Pancreas (tissue), 10 donors: ENCODE results near the gene FAM169A. TPM values are rescaled to one million over a fixed set of nuclear protein-coding genes. Genes with fewer than 3 reads are reported as not detected.
"Not testable (repeated sequence)": the region's sequence is repeated elsewhere in the genome, so short reads cannot be mapped to it uniquely, and the experiment has no call there.

Experiments
- ATAC-seq, 4 donors: fragments of 200-7000 bp; cut with Tn5 transposase; one replicate each; pipeline versions ENCODE4 v1.8.0 to v1.9.1; 2020; ENCODE audit warnings: mild to moderate bottlenecking in 4 of 4, moderate library complexity in 4 of 4
- DNase-seq, 6 donors: peaks; one replicate each; pipeline ENCODE4 v3.0.0-alpha.2; 2020
- FAIRE-seq: peaks from 2 replicates; lab custom pipeline; 2012; peaks lifted over from hg19 to GRCh38; lab: Jason Lieb, UNC
- H3K27ac ChIP-seq, 4 donors: fragments of 200-600 bp; sonication (generic); 1 replicate in 3 of 4; 2 replicates in 1 of 4; pipeline versions ENCODE4 v1.5.0 to v1.8.0; 2020
- H3K27me3 ChIP-seq, 4 donors: fragments of 200-600 bp; one replicate each; pipeline ENCODE4 v1.8.0; 2021
- H3K36me3 ChIP-seq, 3 donors: fragments of 200-600 bp; sonication (generic) in 1 of 3; one replicate each; pipeline versions ENCODE4 v1.5.0 to v1.8.0; 2020 to 2021
- H3K4me1 ChIP-seq, 3 donors: fragments of 200-600 bp; one replicate each; pipeline ENCODE4 v1.8.0; 2021
- H3K4me3 ChIP-seq, 4 donors: fragments of 200-600 bp; sonication (generic) in 2 of 4; one replicate each; pipeline versions ENCODE4 v1.5.0 to v1.8.0; 2020 to 2021
- H3K9me3 ChIP-seq, 4 donors: fragments of 200-600 bp; one replicate each; pipeline ENCODE4 v1.8.0; 2021
- WGBS, 2 donors: extraction: QIAGEN DNeasy Blood & Tissue Kit; methylation state at CpG; one replicate each; pipeline ENCODE4 v1.1.7; 2013; 5-methylcytosine and 5-hydroxymethylcytosine counted together
- intact Hi-C, 3 donors: fragments of 100-400 bp; cut with DNase I; formaldehyde crosslinking; loops; one replicate each; pipeline versions ENCODE4 v1.11.1 to v1.14.2; 2022
- polyA plus RNA-seq, 2 donors: library from polyadenylated mRNA; stranded (reverse); fragments of 200-250 nt; gene quantifications; one replicate each; pipeline ENCODE4 v1.2.3, GENCODE V29; 2013
- total RNA-seq, 6 donors: library from RNA; stranded (reverse); fragmentation: NEBNext Ultra II Directional in 4 of 6; extraction: Animal tissue kit (Norgen Biotek cat#: 25700) in 4 of 6; gene quantifications; one replicate each; pipeline versions ENCODE4 v1.2.1 to v1.2.4, GENCODE V29; 2021 to 2023
- TF ChIP-seq, protein P1 (sequence below), 4 donors: fragments of 200-600 bp; sonication (generic) in 3 of 4; IDR thresholded peaks; one replicate each; pipeline versions ENCODE4 v1.5.0 to v1.8.0; 2021; ENCODE audit warnings: antibody characterized with exemption in 4 of 4
- donor health status: healthy with polysubstance abuse.
- donor health status: DM: no; HTN: no; CAD: no; lungs with moderate emphysema.
- donor health status: DM: no; HTN: no; CAD: no.
- donor health status: control.
- donor health status: control.
- donor health status: Bipolar disorder and iron deficiency.
- donor health status: DM: yes; HTN: yes; CAD: no.
- donor health status: DM: no; HTN: no; CAD: no.
- donor health status: DM: no; HTN: no; CAD: no.
- donor health status: DM: yes; HTN: yes; CAD: no.

FAM169A gene
- total and polyA plus RNA-seq, 8 donors: 0.28 to 2.4 (median 1.6) TPM

DNA sequence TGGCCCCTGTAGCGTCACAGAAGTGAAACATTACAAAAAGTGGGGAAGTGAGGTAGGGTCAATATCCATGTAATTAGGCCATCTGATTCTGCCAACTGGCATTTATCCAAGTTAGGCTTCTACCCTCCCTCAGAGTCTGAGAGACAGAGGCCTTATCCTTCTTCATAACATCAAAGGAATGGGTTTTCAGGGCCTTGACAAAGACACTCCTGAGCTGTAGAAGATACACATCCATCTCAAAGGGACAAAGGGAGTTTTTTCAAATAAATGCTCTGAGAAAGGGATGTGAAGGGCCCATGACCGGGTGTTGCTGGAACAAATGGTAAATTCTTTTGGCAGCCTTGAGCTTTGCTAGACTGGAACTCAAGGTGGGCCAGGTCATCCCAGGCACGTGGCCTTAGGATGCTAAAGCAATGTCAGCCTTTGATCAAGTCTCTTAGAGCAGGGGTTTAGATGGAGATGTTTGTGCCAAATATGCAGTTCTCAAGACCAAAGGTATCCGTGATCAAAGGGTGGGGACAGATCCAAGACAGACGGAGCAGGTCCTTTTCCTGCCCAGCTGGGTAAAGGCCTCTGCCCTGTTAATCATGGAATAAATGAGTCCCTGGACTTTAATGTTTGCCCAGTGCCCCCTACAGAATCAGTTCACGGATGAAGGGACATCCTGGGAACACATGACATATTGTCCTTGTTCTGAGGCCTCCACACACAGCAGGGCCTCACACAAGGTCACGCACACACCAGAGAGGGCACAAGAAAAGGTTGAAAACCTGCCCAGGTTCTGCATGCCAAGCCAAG is 10.0 kb upstream of the FAM169A start:
- no peaks in the 10 kb centered on the region for H3K27me3 ChIP-seq
- TF ChIP-seq, protein P1, sequence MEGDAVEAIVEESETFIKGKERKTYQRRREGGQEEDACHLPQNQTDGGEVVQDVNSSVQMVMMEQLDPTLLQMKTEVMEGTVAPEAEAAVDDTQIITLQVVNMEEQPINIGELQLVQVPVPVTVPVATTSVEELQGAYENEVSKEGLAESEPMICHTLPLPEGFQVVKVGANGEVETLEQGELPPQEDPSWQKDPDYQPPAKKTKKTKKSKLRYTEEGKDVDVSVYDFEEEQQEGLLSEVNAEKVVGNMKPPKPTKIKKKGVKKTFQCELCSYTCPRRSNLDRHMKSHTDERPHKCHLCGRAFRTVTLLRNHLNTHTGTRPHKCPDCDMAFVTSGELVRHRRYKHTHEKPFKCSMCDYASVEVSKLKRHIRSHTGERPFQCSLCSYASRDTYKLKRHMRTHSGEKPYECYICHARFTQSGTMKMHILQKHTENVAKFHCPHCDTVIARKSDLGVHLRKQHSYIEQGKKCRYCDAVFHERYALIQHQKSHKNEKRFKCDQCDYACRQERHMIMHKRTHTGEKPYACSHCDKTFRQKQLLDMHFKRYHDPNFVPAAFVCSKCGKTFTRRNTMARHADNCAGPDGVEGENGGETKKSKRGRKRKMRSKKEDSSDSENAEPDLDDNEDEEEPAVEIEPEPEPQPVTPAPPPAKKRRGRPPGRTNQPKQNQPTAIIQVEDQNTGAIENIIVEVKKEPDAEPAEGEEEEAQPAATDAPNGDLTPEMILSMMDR (IDR thresholded peaks at IDR 0.05): no peak
- H3K4me1 ChIP-seq: no peaks in the 10 kb centered on the region
- FAIRE-seq: no peak
- no peaks in the 10 kb centered on the region for H3K9me3 ChIP-seq
- ATAC-seq: no peak
- 83 to 88% methylated on average over 7 of the region's 7 CpGs for WGBS, 2 donors
- no peaks in the 10 kb centered on the region for H3K36me3 ChIP-seq
- no peak overlapping the region for H3K4me3 ChIP-seq
- DNase-seq: no peak
- intact Hi-C loops: no loop called here
- no peak overlapping the region for H3K27ac ChIP-seq

DNA sequence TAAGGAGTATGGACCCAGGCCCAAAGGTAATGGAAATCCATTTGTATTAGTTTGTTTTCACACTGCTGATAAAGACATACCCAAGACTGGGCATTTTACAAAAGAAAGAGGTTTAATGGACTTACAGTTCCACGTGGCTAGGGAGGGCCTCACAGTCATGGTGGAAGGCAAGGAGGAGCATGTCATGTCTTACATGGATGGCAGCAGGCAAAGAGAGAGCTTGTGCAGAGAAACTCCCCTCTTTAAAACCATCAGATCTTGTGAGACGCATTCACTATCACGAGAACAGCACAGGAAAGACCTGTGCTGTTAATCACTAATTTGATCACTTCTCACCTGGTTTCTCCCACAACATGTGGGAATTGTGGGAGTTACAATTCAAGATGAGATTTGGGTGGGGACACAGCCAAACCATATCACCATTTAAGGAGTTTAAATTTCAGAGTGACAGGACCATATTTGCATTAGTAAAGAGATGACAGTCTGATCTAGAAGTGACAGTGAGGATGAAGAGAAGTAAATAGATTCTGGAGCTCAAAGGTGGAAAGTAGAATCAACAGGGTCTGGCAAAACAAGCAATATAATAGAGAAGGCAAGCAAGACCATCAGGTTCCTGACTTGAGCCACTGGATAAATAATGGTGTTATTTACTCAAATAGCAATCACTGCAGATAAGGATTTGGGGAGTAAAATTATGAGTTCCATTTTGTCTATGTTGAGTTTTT is 7.5 kb upstream of the FAM169A start:
- Histone ChIP-seq H3K36me3 (no peaks in the 10 kb centered on the region), H3K4me1 (no peaks in the 10 kb centered on the region), H3K27ac (no peak overlapping the region), H3K27me3 (no peaks in the 10 kb centered on the region), H3K9me3 (no peaks in the 10 kb centered on the region), H3K4me3 (no peak overlapping the region)
- no peak for ATAC-seq
- FAIRE-seq: no peak
- 70 to 79% methylated on average over 3 of the region's 3 CpGs for WGBS, 2 donors
- TF ChIP-seq, protein P1 (IDR thresholded peaks at IDR 0.05): no peak
- DNase-seq: no peak
- intact Hi-C loops: no loop called here

DNA sequence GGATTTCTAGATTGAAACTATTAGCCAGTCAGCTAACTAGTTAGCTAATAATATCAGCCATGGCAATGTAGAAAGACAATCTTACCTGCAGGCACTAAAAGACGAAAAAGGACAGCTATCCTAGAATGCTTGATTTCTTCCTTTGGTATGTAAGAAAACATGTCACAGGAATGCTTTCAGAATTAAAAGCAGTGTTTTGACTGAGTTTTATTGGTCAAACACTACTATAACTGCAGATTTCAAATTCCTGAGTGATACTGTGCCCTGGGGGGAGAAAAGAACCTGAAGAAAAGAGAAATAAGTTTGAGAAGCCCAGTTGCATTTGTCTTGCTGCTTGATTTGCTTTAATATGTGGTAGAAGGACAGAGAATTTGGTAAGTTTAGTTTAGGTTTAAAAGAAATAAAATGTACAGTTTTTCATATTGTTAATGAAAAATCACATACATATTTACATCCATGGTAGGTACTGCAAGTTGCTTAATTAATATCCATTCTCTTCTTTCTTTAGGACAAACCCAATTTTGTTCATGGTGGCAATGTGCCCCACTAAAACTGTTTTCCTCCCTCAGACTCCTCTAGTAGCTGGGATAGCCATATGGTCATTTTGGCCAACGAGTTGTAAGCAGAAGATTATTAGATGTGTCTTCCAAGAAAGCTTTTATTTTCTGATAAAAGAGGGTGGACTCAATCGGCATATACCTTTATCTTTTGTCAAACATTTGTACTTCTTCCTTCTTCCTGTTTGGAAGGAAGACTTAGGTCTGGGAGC is 4.3 kb upstream of the FAM169A start:
- H3K4me3 ChIP-seq: no peak overlapping the region
- no peaks in the 10 kb centered on the region for H3K9me3 ChIP-seq
- no peak for DNase-seq
- H3K27me3 ChIP-seq: no peaks in the 10 kb centered on the region
- no peak for ATAC-seq
- WGBS, 2 donors: 63 to 67% methylated on average over 3 of the region's 3 CpGs
- H3K27ac ChIP-seq: no peak overlapping the region
- no peaks in the 10 kb centered on the region for H3K4me1 ChIP-seq
- TF ChIP-seq, protein P1 (IDR thresholded peaks at IDR 0.05): no peak
- H3K36me3 ChIP-seq: no peaks in the 10 kb centered on the region
- intact Hi-C loops: no loop called here
- no peak for FAIRE-seq

DNA sequence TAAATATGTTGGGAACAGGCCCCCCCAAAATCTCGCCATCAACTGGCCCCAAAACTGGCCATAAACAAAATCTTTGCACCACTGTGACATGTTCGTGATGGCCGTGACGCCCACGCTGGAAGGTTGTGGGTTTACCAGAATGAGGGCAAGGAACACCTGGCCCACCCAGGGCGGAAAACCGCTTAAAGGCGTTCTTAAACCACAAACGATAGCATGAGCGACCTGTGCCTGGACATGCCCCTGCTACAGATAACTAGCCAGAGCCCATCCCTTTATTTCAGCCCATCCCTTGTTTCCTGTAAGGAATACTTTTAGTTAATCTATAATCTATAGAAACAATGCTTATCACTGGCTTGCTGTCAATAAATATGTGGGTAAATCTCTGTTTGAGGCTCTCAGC is 3.2 kb upstream of the FAM169A start:
- H3K27me3 ChIP-seq, ATAC-seq, H3K36me3 ChIP-seq, FAIRE-seq, H3K4me1 ChIP-seq, H3K27ac ChIP-seq, H3K9me3 ChIP-seq, H3K4me3 ChIP-seq, intact Hi-C loops, DNase-seq: not testable (repeated sequence)
- WGBS, 2 donors: 75 to 84% methylated on average over 10 of the region's 10 CpGs

DNA sequence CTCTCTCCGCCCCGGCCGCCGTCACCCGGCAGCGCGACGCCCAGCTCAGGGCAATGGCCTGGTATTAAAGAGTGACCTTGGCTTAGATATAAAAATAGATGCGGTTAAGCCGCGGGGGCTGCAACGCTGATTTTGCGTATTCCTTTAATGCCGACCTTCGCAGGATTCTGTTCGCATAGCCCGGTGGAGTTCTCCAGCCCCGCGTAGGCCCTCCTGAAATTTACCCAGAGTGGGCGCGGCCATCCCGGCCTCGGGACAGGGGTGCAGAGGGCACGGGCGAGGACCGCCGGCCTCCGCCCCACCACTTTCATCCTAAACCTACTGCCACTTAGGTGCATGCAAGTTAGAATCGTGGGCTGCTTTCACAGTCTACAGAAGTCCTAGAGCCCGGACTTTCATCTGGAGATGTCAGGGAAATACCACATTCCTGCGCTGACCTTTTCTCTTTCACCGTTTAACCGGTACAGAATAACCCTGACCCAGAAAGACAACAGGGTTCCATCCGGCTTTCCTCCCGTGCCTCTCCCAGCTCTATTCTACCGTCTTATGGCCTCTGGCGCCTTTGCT is 492 bp upstream of the FAM169A start:
- ATAC-seq: peak in 2 of 4 donors; percentile 8 to 13
- intact Hi-C loops: no loop called here

More for the DNA sequence above, 492 bp upstream of the FAM169A start:
- Histone ChIP-seq H3K27me3 (no peaks in the 10 kb centered on the region), H3K36me3 (no peaks in the 10 kb centered on the region), H3K27ac (no peak overlapping the region), H3K9me3 (no peaks in the 10 kb centered on the region), H3K4me1 (no peaks in the 10 kb centered on the region), H3K4me3 (peak overlapping the region; percentile 40 to 63 (median 48))
- DNase-seq (peak in 1 of 6 donors; percentile 43), FAIRE-seq (no peak)
- WGBS, 2 donors: 29 to 38% methylated on average over 32 to 37 of the region's 37 CpGs
- TF ChIP-seq, protein P1 (IDR thresholded peaks at IDR 0.05): no peak
